ENCODE data around the gene WDR70. TPM values are rescaled to one million over a fixed set of nuclear protein-coding genes. Genes with fewer than 3 reads are reported as not detected.
"Not testable (repeated sequence)": the region's sequence is repeated elsewhere in the genome, so short reads cannot be mapped to it uniquely, and the experiment has no call there.

The WDR70 gene
- total RNA-seq, 1 experiment from 2014 or later: 26.5 TPM

- DNase-seq (ENCODE audit: low read depth): no peak
Measured at GRCh38 chr5:37511646-37512045, 132.5 kb downstream of the WDR70 start.

GRCh38 chr5:37514946-37515345, 135.8 kb downstream of the WDR70 start:
- DNase-seq (ENCODE audit: low read depth): no peak

GRCh38 chr5:37517686-37518085, 138.6 kb downstream of the WDR70 start:
- no peak for DNase-seq (ENCODE audit: low read depth)

- not testable (repeated sequence) for DNase-seq (ENCODE audit: low read depth)
Measured at GRCh38 chr5:37518356-37518755, 139.2 kb downstream of the WDR70 start.

- no peak for DNase-seq (ENCODE audit: low read depth)
Measured at GRCh38 chr5:37519304-37519703, 140.2 kb downstream of the WDR70 start.

GRCh38 chr5:37519807-37520206, 140.7 kb downstream of the WDR70 start:
- DNase-seq (ENCODE audit: low read depth): no peak

- DNase-seq (ENCODE audit: low read depth): no peak
Measured at GRCh38 chr5:37520811-37521210, 141.7 kb downstream of the WDR70 start.

GRCh38 chr5:37532976-37533740, 154.0 kb downstream of the WDR70 start:
- DNase-seq (ENCODE audit: low read depth): no peak

- DNase-seq (ENCODE audit: low read depth): peak; percentile 15
Measured at GRCh38 chr5:37533851-37534250, 154.7 kb downstream of the WDR70 start.

- DNase-seq (ENCODE audit: low read depth): no peak
Measured at GRCh38 chr5:37539459-37539858, 160.3 kb downstream of the WDR70 start.

GRCh38 chr5:37543216-37543615, 164.1 kb downstream of the WDR70 start:
- DNase-seq (ENCODE audit: low read depth): no peak

GRCh38 chr5:37549411-37549810, 170.3 kb downstream of the WDR70 start:
- no peak for DNase-seq (ENCODE audit: low read depth)

GRCh38 chr5:37552161-37552560, 173.0 kb downstream of the WDR70 start:
- no peak for DNase-seq (ENCODE audit: low read depth)

- no peak for DNase-seq (ENCODE audit: low read depth)
Measured at GRCh38 chr5:37552770-37553719, 173.9 kb downstream of the WDR70 start.

GRCh38 chr5:37553720-37554404, 174.7 kb downstream of the WDR70 start:
- DNase-seq (ENCODE audit: low read depth): no peak

GRCh38 chr5:37554405-37554739, 175.3 kb downstream of the WDR70 start:
- no peak for DNase-seq (ENCODE audit: low read depth)

- DNase-seq (ENCODE audit: low read depth): no peak
Measured at GRCh38 chr5:37554938-37555337, 175.8 kb downstream of the WDR70 start.

GRCh38 chr5:37557734-37558293, 178.7 kb downstream of the WDR70 start:
- DNase-seq (ENCODE audit: low read depth): no peak

- no peak for DNase-seq (ENCODE audit: low read depth)
Measured at GRCh38 chr5:37565062-37565670, 186.0 kb downstream of the WDR70 start.

- DNase-seq (ENCODE audit: low read depth): no peak
Measured at GRCh38 chr5:37567566-37567965, 188.4 kb downstream of the WDR70 start.

GRCh38 chr5:37568018-37568753, 189.1 kb downstream of the WDR70 start:
- DNase-seq (ENCODE audit: low read depth): no peak
